PC-9 (cell line): Measurements from ENCODE around the gene DRAM1. TPM values are rescaled to one million over a fixed set of nuclear protein-coding genes. Genes with fewer than 3 reads are reported as not detected.
"Not testable (repeated sequence)": the region's sequence is repeated elsewhere in the genome, so short reads cannot be mapped to it uniquely, and the experiment has no call there.

Experiments used
- BruUV-seq: library from RNA; stranded (reverse); fragments of 400-500 nt; replicated peaks from 2 replicates; lab custom pipeline; 2021; lab: Mats Ljungman, UMichigan
- CTCF ChIA-PET: fragments of 300-600 bp; sonication (Branson Sonifier 250); formaldehyde crosslinking; loops from one replicate; lab custom pipeline; 2022; ENCODE audit warnings: antibody characterized with exemption; lab: Charles Lee
- POLR2A ChIA-PET: fragments of 300-600 bp; sonication (Branson Sonifier 250); formaldehyde crosslinking; loops from one replicate; lab custom pipeline; 2022; ENCODE audit warnings: antibody characterized with exemption; ENCODE audit not compliant: unreplicated experiment; lab: Charles Lee
- DNase-seq, 2 experiments: peaks; one replicate each; pipeline versions ENCODE4 v3.0.0 to v3.0.0-alpha.2; 2015 to 2022; ENCODE audit warnings: mixed read lengths in 1 of 2
- H2AFZ ChIP-seq: fragments of 200-600 bp; sonication (generic); 2 replicates; pipeline ENCODE4 v1.8.1; 2017; ENCODE audit warnings: antibody characterized with exemption
- H3F3A ChIP-seq: fragments of 200-600 bp; sonication (generic); 2 replicates; pipeline ENCODE4 v1.8.1; 2017; ENCODE audit warnings: antibody characterized with exemption, mild to moderate bottlenecking, low read depth; ENCODE audit not compliant: insufficient read depth
- H3K27ac ChIP-seq: fragments of 200-600 bp; sonication (generic); 2 replicates; pipeline ENCODE4 v1.6.1; 2016; ENCODE audit warnings: mixed run types
- H3K27me3 ChIP-seq: fragments of 200-600 bp; sonication (generic); 2 replicates; pipeline ENCODE4 v1.6.1; 2016; ENCODE audit warnings: low read depth, mixed run types; ENCODE audit not compliant: insufficient read depth
- H3K36me3 ChIP-seq: fragments of 200-600 bp; sonication (generic); 2 replicates; pipeline ENCODE4 v1.6.1; 2016; ENCODE audit warnings: low read depth, mixed run types
- H3K4me1 ChIP-seq: fragments of 200-600 bp; sonication (generic); replicated peaks from 2 replicates; pipeline ENCODE4 v1.6.1; 2016; ENCODE audit warnings: mixed run types; ENCODE audit not compliant: insufficient read depth
- H3K4me2 ChIP-seq: fragments of 200-600 bp; sonication (generic); 2 replicates; pipeline ENCODE4 v1.6.1; 2017; ENCODE audit warnings: mixed run types
- H3K4me3 ChIP-seq: fragments of 200-600 bp; sonication (generic); 2 replicates; pipeline ENCODE4 v1.6.1; 2016; ENCODE audit warnings: mixed run types
- H3K79me2 ChIP-seq: fragments of 200-600 bp; sonication (generic); 2 replicates; pipeline ENCODE4 v1.6.1; 2017; ENCODE audit warnings: low read depth, mixed run types
- H3K9me2 ChIP-seq: fragments of 200-600 bp; sonication (generic); 2 replicates; pipeline ENCODE4 v1.8.1; 2017; ENCODE audit warnings: mild to moderate bottlenecking; ENCODE audit not compliant: insufficient read depth
- H3K9me3 ChIP-seq: fragments of 200-600 bp; sonication (generic); 2 replicates; pipeline ENCODE4 v1.8.1; 2016; ENCODE audit warnings: low read depth; ENCODE audit not compliant: insufficient read depth
- H4K20me1 ChIP-seq: fragments of 200-600 bp; sonication (generic); 2 replicates; pipeline ENCODE4 v1.8.1; 2017; ENCODE audit not compliant: insufficient read depth
- CTCF ChIP-seq: fragments of 200-600 bp; sonication (generic); conservative IDR thresholded peaks from 2 replicates; pipeline ENCODE4 v1.6.1; 2017; ENCODE audit warnings: mixed run types, antibody characterized with exemption, mild to moderate bottlenecking, moderate library complexity
- EZH2 ChIP-seq: fragments of 200-600 bp; sonication (generic); IDR thresholded peaks from 2 replicates; pipeline ENCODE4 v1.8.0; 2017; ENCODE audit warnings: antibody characterized with exemption, low read depth
- intact Hi-C: fragments of 100-400 bp; cut with micrococcal nuclease; formaldehyde crosslinking; loops from one replicate; pipeline ENCODE4 v1.10.0; 2022; ENCODE audit not compliant: unreplicated experiment
- total RNA-seq: library from RNA; stranded (reverse); gene quantifications from 2 replicates; pipeline ENCODE4 v1.2.3, GENCODE V29; 2021

The DRAM1 gene
- total RNA-seq, 1 experiment from 2014 or later: 6.2 TPM

GRCh38 chr12:101859664-101860607 is 17.4 kb upstream of the DRAM1 start:
- intact Hi-C loops: no loop called here
- BruUV-seq: no TSS peak
- Histone ChIP-seq H4K20me1 (no peaks in the 10 kb centered on the region), H3F3A (peaks cover 7% of the 10 kb centered on the region; the same call in 1 of the 2 replicates), H3K27ac (0 out of 2 replicates have a peak overlapping the region, but pooled peaks have one; percentile 7), H3K36me3 (no peaks in the 10 kb centered on the region), H3K27me3 (no peaks in the 10 kb centered on the region), H3K9me3 (no peaks in the 10 kb centered on the region), H3K79me2 (no peaks in the 10 kb centered on the region), H3K4me2 (no peak overlapping the region), H3K9me2 (no peaks in the 10 kb centered on the region), H3K4me1 (peaks cover 33% of the 10 kb centered on the region), H3K4me3 (no peak overlapping the region), H2AFZ (no peak overlapping the region)
- POLR2A ChIA-PET: no interaction called here
- CTCF ChIA-PET: no interaction called here
- peak in 1 of 2 experiments; percentile 38 for DNase-seq
- TF ChIP-seq CTCF (no peak), EZH2 (no peak)

GRCh38 chr12:101861688-101862087 is 15.7 kb upstream of the DRAM1 start:
- H3K9me3 ChIP-seq, H3K27me3 ChIP-seq, H3K27ac ChIP-seq, H3F3A ChIP-seq, H3K79me2 ChIP-seq, H3K4me2 ChIP-seq, CTCF ChIA-PET, POLR2A ChIA-PET, intact Hi-C loops, H2AFZ ChIP-seq, H3K4me3 ChIP-seq, BruUV-seq, H3K36me3 ChIP-seq, H4K20me1 ChIP-seq, H3K9me2 ChIP-seq: not testable (repeated sequence)
- DNase-seq: peak in 1 of 2 experiments; percentile 51
- peaks cover 25% of the 10 kb centered on the region for H3K4me1 ChIP-seq

- no peak for TF ChIP-seq CTCF
- TF ChIP-seq EZH2: no peak
- BruUV-seq: no TSS peak
- Histone ChIP-seq H3K27ac (no peak overlapping the region), H3K79me2 (no peaks in the 10 kb centered on the region), H2AFZ (no peak overlapping the region), H3K4me2 (no peak overlapping the region), H3F3A (no peaks in the 10 kb centered on the region), H3K4me3 (no peak overlapping the region), H3K9me2 (no peaks in the 10 kb centered on the region), H4K20me1 (no peaks in the 10 kb centered on the region), H3K36me3 (no peaks in the 10 kb centered on the region), H3K9me3 (peaks cover 7% of the 10 kb centered on the region; the same call in 1 of the 2 replicates), H3K4me1 (peaks cover 19% of the 10 kb centered on the region), H3K27me3 (no peaks in the 10 kb centered on the region)
- CTCF ChIA-PET: no interaction called here
- peak in 1 of 2 experiments; percentile 51 for DNase-seq
- POLR2A ChIA-PET: no interaction called here
- intact Hi-C loops: no loop called here
Observed at GRCh38 chr12:101862245-101862644, 15.1 kb upstream of the DRAM1 start.
